Mesothelial cell of epicardium (in vitro differentiated cells): ENCODE data around the gene OTOL1. TPM values are rescaled to one million over a fixed set of nuclear protein-coding genes. Genes with fewer than 3 reads are reported as not detected.
"Not testable (repeated sequence)": the region's sequence is repeated elsewhere in the genome, so short reads cannot be mapped to it uniquely, and the experiment has no call there.

Experiments used
- DNase-seq, 2 experiments: peaks; one replicate each; pipeline ENCODE4 v3.0.0; 2021; ENCODE audit warnings: low spot score in 2 of 2; ENCODE audit not compliant: unreplicated experiment in 2 of 2
- H3K27ac Mint-ChIP-seq: 2 replicates; pipeline ENCODE4 v1.8.0; 2021; ENCODE audit warnings: mixed read lengths
- H3K27me3 Mint-ChIP-seq: 2 replicates; pipeline ENCODE4 v1.8.0; 2021; ENCODE audit warnings: low read depth, mixed read lengths
- H3K36me3 Mint-ChIP-seq: 2 replicates; pipeline ENCODE4 v1.8.0; 2021; ENCODE audit warnings: mixed read lengths
- H3K4me1 Mint-ChIP-seq: 2 replicates; pipeline ENCODE4 v1.8.0; 2021; ENCODE audit warnings: mixed read lengths
- H3K4me3 Mint-ChIP-seq: 2 replicates; pipeline ENCODE4 v1.8.0; 2021; ENCODE audit warnings: mild to moderate bottlenecking, moderate library complexity, mixed read lengths
- H3K9me3 Mint-ChIP-seq: 2 replicates; pipeline ENCODE4 v1.8.0; 2021; ENCODE audit warnings: mixed read lengths
- total RNA-seq: library from RNA; stranded (reverse); gene quantifications from 3 replicates; pipeline ENCODE4 v1.2.1, GENCODE V29; 2021
- TF ChIP-seq, protein P1 (sequence below): fragments of 200-600 bp; sonication (generic); IDR thresholded peaks from one replicate; pipeline ENCODE4 v1.5.0; 2021; ENCODE audit warnings: antibody characterized with exemption; ENCODE audit not compliant: unreplicated experiment

OTOL1 gene
- total RNA-seq, 1 donor from 2014 or later = not detected

DNA sequence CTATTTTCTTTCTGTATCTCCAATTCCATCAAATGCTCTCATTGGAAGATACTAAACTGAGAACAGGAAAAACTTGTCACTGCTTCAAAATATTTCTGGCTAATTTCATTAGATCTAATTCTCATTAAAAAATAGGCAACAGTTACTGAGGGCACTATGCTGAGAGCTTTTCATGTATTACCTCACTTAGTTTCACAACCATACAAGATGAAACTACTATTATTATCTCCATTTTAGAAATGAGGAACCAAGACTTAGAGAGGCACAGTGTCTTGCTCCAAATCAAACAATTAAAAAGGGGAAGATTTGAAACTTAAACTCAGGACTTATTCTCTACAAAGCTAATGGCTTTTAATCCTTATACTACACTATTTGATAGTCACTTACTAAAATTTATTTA is 7.2 kb upstream of the OTOL1 start:
- H3K27ac Mint-ChIP-seq = no peak overlapping the region
- H3K4me1 Mint-ChIP-seq = no peaks in the 10 kb centered on the region
- no peak overlapping the region for H3K4me3 Mint-ChIP-seq
- no peak for DNase-seq
- H3K36me3 Mint-ChIP-seq = peaks cover 2% of the 10 kb centered on the region
- peaks cover 9% of the 10 kb centered on the region for H3K27me3 Mint-ChIP-seq
- peaks cover 3% of the 10 kb centered on the region for H3K9me3 Mint-ChIP-seq
- TF ChIP-seq, protein P1, sequence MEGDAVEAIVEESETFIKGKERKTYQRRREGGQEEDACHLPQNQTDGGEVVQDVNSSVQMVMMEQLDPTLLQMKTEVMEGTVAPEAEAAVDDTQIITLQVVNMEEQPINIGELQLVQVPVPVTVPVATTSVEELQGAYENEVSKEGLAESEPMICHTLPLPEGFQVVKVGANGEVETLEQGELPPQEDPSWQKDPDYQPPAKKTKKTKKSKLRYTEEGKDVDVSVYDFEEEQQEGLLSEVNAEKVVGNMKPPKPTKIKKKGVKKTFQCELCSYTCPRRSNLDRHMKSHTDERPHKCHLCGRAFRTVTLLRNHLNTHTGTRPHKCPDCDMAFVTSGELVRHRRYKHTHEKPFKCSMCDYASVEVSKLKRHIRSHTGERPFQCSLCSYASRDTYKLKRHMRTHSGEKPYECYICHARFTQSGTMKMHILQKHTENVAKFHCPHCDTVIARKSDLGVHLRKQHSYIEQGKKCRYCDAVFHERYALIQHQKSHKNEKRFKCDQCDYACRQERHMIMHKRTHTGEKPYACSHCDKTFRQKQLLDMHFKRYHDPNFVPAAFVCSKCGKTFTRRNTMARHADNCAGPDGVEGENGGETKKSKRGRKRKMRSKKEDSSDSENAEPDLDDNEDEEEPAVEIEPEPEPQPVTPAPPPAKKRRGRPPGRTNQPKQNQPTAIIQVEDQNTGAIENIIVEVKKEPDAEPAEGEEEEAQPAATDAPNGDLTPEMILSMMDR = no peak

GRCh38 chr3:161490845-161491244 is 5.8 kb upstream of the OTOL1 start:
- not testable (repeated sequence) for H3K27me3 Mint-ChIP-seq, H3K4me3 Mint-ChIP-seq, H3K4me1 Mint-ChIP-seq, DNase-seq, H3K36me3 Mint-ChIP-seq, H3K27ac Mint-ChIP-seq
- peaks cover 18% of the 10 kb centered on the region for H3K9me3 Mint-ChIP-seq

DNA sequence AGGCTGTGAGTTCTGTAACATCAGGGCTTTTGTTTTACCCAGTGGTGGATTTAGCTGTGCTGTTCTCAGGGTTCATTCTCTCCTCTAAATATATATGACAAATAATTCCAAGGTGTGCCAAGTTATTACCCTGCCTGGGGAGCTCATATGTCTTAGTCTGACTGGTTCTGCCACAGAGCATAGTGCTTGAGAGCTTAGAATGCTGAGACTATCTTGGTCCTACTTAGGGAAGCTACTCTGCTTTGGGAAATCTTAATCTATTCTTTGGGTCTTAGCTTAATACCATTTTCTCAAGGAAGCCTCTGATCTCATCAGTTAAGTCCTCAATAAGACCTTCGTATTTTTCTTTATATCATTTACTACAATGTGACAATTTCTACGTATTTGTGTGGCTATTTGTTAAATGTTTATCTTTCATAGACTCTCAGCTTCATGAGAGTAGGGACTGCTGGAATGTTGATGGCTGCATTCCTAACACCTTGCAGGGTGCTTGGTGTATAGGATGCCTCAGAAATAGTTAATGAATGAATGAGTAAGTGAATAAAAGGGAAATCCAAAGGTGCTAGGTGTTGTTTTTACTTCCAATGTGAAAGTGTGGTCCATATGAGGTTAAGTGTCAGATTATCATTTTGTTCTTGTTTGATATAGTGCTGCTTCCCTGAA is 1.8 kb downstream of the OTOL1 start:
- no peak for DNase-seq
- peaks cover 19% of the 10 kb centered on the region for H3K9me3 Mint-ChIP-seq
- peaks cover 5% of the 10 kb centered on the region for H3K36me3 Mint-ChIP-seq
- peaks cover 9% of the 10 kb centered on the region for H3K4me1 Mint-ChIP-seq
- no peak overlapping the region for H3K4me3 Mint-ChIP-seq
- H3K27me3 Mint-ChIP-seq = no peaks in the 10 kb centered on the region
- TF ChIP-seq, protein P1 = no peak
- H3K27ac Mint-ChIP-seq = no peak overlapping the region

DNA sequence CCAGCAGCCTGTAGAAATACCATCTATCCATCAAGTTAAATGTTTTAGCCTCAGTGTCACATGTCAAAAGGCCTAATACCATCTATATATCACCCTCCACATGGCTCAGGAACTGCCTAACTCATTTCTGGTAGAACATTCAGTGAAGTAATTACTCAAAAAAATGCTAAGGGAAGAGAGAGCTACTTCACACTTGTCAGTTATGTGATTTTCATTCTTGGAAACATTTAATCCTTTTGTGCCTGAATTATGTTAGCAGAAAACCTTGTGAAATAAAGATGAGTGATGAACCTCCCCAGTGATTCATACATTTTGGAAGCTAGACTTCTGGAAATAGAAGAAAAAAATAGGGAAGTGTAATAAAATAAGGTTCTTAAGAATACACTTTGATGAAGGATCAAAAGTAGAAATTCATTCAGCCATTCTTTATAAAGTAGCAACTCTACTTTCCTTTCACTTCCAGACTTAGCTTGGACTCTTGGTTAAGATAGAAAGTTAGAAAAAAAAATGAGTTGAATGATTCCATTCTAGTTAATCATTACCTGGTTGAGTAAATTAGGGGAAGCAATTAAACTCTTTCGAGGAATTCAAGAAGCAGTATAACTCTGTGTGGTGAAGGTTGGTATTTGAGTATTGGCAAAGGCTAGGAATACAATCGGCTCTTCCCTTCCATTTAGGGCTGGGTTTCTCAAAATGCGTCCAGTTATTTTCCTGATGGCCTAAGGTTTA is 3.6 kb downstream of the OTOL1 start:
- no peak overlapping the region for H3K4me3 Mint-ChIP-seq
- no peaks in the 10 kb centered on the region for H3K27me3 Mint-ChIP-seq
- H3K4me1 Mint-ChIP-seq = peaks cover 9% of the 10 kb centered on the region
- TF ChIP-seq, protein P1 = no peak
- H3K27ac Mint-ChIP-seq = no peak overlapping the region
- no peak for DNase-seq
- peaks cover 8% of the 10 kb centered on the region for H3K9me3 Mint-ChIP-seq
- H3K36me3 Mint-ChIP-seq = peaks cover 2% of the 10 kb centered on the region

GRCh38 chr3:161503271-161503670 is 6.7 kb downstream of the OTOL1 start:
- Mint-ChIP-seq H3K4me1 (peaks cover 9% of the 10 kb centered on the region), H3K27ac (no peak overlapping the region), H3K4me3 (no peak overlapping the region), H3K27me3 (no peaks in the 10 kb centered on the region), H3K36me3 (no peaks in the 10 kb centered on the region), H3K9me3 (no peaks in the 10 kb centered on the region)
- no peak for DNase-seq
- TF ChIP-seq, protein P1 = no peak

- H3K36me3 Mint-ChIP-seq = no peaks in the 10 kb centered on the region
- H3K27ac Mint-ChIP-seq = no peak overlapping the region
- no peak for DNase-seq
- peaks cover 2% of the 10 kb centered on the region for H3K27me3 Mint-ChIP-seq
- H3K9me3 Mint-ChIP-seq = no peaks in the 10 kb centered on the region
- H3K4me1 Mint-ChIP-seq = no peaks in the 10 kb centered on the region
- H3K4me3 Mint-ChIP-seq = no peak overlapping the region
- TF ChIP-seq, protein P1 = peak; percentile 22
Measured at GRCh38 chr3:161508852-161509477, 12.4 kb downstream of the OTOL1 start.
